H1 (cell line): ENCODE results near the gene ONECUT2.

ENCODE experiments used
- CREB1 ChIP-seq: IDR thresholded peaks from 2 replicates; pipeline ENCODE4 v1.6.1; 2012; ENCODE audit warnings: inconsistent platforms
- CTCF ChIP-seq, 3 experiments: IDR thresholded peaks; 1 replicate in 2 of 3; 2 replicates in 1 of 3; pipeline versions ENCODE4 v1.5.1 to v1.6.1; 2011; ENCODE audit warnings: low read length in 3 of 3, mild to moderate bottlenecking in 3 of 3, inconsistent platforms in 2 of 3, low read depth in 1 of 3, moderate library complexity in 1 of 3; ENCODE audit not compliant: insufficient read depth in 1 of 3; ENCODE audit errors: control extremely low read depth in 1 of 3
- EP300 ChIP-seq, 2 experiments: IDR thresholded peaks; 1 replicate in 1 of 2; 2 replicates in 1 of 2; pipeline ENCODE4 v1.6.1; 2011 to 2012; ENCODE audit warnings: low read depth in 2 of 2, low read length in 2 of 2, mild to moderate bottlenecking in 2 of 2, borderline replicate concordance in 1 of 2, inconsistent platforms in 1 of 2, moderate library complexity in 1 of 2
- EZH2 ChIP-seq: fragments of 200-600 bp; sonication (generic); IDR thresholded peaks from 2 replicates; pipeline ENCODE4 v1.7.1; 2012; ENCODE audit warnings: low read depth, mild to moderate bottlenecking, moderate library complexity, low read length, inconsistent platforms; ENCODE audit not compliant: severe bottlenecking
- TAF1 ChIP-seq: IDR thresholded peaks from 2 replicates; pipeline ENCODE4 v1.6.1; 2011; ENCODE audit warnings: mild to moderate bottlenecking, low read depth, low read length

- TF ChIP-seq TAF1 (no peak), EZH2 (no peak), EP300 (IDR thresholded peaks at IDR 0.05; ENCODE audit: borderline replicate concordance in 1 of 2, low read depth in 2 of 2, low read length in 2 of 2) (no peak), CREB1 (no peak), CTCF (IDR thresholded peaks at IDR 0.05; ENCODE audit: control extremely low read depth in 1 of 3, insufficient read depth in 1 of 3, low read depth in 1 of 3, low read length in 3 of 3) (no peak)
Observed at GRCh38 chr18:57404345-57404744, 30.8 kb upstream of the ONECUT2 start.
